Measurements from ENCODE around the gene IL1R2.
"Not testable (repeated sequence)": the region's sequence is repeated elsewhere in the genome, so short reads cannot be mapped to it uniquely, and the experiment has no call there.

IL1R2 gene

DNA sequence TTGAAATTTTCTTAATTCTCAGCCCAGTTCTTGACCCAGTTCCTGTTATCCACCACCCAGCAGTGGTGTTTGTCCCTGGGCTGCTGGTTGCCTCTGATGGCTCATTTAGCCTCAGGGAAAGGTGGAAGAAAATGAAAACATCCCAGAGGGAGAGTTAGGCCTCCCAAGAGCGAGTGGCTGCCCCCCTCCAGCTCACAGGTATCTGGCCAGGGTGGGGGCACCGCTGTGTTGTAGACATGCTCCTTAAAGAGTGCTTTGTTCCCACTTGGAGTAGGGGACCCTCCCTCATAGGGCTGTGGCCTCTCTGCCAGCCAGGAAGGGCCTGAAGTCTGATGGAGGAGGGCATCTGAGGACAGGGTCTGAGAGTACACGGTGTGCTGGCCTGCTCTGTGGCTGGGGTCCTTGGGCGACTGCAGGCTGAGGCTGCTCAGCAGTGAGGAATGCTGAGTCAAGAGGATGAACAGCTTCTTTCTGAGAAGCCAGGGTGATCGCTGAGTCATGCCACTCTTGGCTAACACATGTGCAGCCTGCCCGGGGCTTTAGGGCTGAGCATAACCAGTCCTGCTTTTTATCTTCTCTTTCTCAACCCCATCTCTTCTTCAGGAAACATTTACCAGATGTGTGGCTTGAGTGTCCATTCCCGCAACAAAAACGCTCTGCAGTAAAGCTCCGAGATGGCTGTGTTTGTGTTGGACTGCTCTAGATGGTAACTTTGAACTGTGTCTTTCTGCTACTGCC lies 72.3 kb downstream of the IL1R2 start:
- no peak for DNase-seq

DNA sequence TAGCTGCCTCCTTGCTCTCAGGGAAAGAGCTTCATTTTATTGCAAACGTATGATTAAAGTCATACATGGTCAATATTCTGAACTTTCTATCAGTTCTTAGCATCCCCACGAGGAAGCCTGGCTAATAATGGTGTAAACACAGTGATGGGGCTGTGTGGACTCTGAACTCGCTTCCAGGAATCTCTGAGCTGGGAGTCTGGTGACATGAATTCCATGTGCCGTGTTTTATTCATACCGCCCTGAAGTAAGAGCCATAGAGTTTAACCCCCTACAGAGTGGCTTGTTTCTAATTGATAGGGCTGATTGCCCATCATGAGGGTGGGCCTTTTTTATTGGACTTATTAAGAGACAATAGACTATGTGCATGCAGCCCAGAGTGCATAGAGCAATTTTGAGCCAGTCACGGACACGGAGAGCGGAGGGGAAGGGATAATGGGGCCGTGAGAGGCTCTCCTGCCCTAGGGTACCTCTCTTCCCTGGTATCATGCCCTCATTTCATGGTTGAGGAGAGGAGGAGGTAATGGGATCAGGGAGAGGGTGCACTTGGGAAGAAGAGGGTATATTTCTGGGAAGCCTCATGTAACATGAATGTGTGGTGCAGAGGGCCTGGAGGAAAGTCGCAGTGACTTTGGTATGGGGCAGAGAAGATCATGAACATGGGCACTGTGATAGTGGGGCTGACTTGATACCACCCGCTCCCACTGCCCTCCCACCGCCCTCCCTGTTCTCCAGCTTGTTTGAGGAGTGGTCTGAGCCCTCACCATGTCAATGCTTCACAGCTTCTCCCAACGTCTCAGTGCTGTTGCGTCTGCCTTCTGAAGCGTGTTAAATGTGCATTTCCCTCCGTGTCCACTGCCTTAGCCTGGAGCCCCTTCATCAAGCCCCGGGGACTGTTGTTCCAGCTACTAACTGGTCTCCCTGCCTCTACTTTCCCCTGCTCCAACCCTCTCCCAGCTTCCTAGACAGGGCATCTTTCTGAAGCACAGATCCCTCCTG lies 73.2 kb downstream of the IL1R2 start:
- no peak for DNase-seq

DNA sequence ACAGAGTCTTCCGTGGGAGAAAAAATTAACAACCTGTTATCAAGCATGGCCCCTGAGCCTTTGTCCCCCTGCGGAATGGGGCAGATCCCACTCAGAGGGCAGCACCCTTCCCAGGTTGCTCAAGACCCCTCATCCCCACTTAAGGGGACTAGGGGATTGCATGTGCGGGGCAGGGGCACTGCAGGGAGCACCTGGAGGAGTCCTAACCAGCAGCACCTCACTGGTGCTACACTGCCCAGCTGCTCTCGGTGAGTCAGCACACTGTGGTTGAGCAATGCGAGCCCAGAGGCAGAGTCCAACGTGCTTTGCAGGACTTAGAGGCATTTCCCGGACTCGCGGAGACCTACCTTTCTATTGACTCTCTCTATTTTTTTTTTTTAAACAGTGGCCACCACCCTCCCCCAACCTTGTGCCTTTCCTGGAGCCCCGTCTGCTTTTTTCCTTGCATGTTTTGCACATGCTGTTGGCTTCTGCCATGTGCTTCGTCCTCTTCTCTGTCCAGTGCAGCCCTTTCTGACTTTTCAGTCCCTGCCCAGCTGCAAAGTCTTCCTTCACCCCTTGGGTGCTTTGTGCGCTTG lies 74.0 kb downstream of the IL1R2 start:
- DNase-seq = no peak

DNA sequence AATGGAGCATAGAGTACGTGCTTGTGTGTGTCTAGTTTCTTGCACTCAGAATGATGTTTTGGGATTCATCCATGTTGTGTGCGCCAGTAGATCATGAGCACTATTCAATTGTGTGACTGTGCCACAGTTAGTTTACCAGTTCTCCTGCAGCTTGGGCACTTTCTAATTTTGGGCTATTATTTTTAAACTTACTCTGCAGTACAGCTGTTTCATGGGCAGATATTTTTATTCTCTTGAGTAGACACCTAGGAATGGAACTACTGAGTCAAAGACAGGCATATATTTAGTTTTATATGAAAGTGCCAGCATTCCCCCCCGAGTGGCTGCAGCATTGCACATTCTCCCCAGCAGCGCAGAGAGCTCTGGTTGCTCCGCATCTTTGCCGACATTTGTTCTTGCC lies 74.8 kb downstream of the IL1R2 start:
- DNase-seq = no peak

DNA sequence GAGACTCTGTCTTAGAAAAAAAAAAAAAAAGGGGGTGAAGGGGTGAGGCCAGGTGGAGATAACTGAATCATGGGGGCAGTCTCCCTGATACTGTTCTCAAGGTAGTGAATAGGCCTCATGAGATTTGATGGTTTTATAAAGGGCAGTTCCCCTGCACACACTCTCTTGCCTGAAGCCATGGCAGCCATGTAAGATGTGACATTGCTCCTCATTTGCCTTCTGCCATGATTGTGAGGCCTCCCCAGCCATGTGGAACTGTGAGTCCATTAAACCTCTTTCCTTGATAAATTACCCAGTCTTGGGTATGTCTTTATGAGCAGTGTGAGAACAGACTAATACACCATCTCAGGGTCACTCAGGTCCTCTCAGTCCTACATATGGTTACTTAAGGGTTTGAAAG lies 76.4 kb downstream of the IL1R2 start:
- DNase-seq = not testable (repeated sequence)

DNA sequence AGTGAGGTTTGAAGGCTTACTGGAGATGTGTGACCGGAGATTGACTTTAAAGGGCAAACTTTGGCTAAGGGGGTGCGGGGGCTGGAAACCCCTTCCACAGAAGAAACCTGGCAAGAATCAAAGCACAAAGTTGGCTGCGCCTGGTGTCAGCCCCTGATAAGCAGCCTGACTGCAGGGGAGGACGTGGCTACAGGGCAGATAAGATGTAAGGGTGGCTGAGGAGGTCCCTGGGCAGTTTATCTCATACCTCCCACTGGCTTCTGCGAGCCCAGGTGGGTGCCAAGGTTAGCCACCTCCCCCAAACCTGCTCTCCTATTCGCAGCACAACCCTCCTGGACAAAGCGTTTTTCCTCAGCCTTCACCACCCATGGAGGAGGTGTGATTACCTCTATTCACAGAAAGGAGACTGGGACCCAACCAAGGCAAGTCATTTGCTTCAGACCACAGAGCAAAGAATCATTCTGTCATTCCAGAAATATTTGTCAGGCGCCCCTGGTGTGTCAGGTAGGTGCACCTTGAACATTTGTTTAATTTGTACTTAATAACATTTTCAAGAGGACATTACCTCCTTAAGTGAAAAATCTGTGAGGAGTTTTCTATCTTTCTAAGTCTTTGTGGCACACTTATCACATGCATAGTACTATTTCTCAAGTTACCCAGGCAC lies 77.7 kb downstream of the IL1R2 start:
- DNase-seq = no peak

DNA sequence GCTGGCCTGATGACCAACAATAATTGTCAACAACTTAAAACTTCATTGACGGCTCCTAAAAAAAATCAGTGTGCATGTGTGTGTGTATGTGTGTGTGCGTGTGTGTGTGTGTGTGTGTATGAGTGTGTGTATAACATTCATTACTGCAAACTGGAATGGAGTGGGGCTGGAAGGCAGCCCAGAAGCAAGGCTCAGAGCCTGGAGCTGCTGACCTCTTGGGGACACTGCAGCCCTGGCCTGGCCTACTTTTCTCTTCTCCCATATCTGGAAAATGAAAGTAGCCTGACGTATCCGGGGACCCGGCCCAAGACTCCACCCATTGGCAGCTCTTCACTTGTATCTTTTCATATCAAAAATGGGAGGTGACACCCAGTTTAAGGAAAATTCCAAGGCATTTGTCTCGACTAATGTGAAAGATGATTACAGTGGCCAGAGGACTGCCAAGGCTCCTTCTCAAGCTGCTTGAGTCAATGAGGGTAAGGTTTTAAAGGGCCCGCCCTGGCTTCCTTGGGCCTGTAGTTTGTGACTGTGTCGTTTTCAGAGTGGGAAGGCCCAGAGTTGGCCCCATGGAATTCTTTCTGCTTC lies 78.4 kb downstream of the IL1R2 start:
- DNase-seq = no peak

DNA sequence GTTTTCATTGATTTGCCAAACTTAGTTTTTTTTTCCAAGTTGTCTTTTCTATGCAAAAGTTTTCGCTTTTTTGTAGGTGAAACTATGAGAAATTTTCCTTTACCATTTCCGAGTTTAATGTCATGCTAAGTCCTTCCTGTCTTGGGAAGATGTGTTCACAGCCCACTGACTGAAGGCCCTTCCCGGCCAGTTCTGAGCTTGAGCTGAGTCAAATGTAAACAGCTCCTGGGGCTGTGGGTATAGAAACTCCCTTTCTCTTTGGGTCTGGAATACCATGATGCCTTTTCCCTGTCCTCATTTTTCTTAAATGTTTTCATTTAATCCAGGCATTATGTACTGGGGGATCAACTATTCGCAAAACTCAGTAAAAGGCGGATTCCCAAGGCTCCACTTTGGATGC lies 81.0 kb downstream of the IL1R2 start:
- no peak for DNase-seq

DNA sequence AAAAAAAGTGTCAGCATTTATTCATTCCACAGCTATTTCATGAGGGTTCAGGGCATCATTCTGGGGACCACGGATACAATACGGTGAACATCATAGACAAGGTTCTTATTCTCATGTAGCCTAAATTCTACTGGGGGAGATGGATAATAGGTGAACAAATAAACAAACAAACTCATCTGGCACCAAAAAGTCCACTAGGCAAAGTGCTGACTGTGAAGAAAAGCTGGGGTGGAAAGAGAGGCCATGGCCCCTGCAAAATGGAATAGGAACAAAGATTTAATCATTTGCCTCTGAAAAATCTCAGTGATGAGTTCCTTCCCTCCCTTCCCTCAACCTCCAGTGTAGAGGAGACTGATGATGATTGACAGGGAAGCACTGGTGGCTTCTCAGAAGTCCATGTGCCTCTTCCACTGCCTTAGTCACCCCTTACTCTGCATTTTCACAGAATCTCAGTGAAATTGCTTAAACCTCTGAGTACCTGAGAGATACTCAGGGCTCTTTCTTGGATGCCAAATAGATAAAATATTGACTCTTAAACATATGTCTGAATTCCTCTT lies 81.5 kb downstream of the IL1R2 start:
- DNase-seq = no peak

DNA sequence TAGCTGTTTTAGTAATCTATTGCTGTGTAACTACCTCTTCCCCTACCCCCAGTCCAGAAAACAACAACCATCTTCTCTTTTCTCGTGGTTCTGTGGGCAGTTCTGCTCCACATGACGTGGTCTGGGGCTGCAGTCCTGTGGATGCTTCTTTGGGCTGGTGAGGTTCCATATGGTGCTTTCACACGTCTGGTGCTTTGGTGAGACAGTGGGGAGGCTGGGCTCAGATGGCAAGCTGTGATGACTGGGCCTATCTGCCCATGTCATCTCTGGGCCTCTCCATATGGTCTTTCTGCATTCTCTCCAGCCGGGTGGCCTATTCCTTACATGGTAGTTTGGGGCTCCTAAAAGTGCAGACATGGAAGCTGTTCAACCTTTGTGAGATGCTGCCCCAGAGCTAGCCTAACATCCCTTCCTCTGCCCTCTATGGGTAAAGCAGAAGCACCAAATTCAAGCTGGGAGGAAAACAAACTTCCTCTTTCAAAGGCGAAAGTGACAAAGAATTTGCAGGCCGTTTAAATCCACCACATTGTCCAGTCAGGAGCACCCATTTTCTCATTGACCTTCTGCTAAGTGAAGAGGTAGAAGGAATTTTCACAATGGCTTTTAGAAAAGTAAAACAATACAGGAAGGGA lies 82.5 kb downstream of the IL1R2 start:
- no peak for DNase-seq

DNA sequence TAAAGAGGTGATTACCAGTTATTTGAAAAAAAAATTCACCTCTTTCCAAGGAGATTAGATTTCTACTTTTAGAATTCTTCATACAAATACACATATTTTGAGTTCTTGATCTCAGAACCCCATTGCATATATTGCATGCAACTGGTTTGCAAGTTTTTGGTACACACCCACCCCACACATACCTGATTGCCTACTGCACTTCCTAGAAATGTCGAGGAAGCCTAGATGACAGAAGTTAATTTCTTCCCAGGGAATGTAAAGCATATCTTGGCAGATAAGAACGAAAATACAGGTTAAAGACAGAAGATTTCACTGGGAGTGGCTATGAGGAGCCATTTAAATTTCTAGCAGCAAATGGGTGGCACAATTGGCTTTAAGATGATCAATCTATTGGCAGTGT lies 83.7 kb downstream of the IL1R2 start:
- DNase-seq = no peak

DNA sequence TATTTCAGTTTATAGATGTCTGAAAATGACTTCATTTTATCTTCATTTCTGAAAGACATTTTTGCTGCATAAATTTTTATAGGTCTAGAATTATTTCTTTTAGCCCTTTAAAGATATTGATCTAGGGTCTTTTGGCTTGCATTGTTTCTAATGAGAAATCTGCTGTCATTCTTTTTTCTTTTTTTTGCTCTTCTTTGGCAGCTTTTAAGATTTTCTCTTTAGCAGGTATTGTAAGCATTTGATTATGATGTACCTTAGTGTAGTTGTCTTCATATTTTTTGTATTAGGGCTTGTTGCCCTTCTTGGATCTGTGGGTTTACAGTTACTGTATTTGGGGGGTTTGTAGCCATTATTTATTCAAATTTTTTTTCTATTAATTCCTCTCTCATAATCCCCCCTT lies 84.8 kb downstream of the IL1R2 start:
- no peak for DNase-seq

Measured in NCI-H1694 (cell line).